ENCODE measurements around the gene TDRD10. TPM values are rescaled to one million over a fixed set of nuclear protein-coding genes. Genes with fewer than 3 reads are reported as not detected.

TDRD10 gene
- total and polyA plus RNA-seq, 2 experiments from 2014 or later = 0.29 TPM; not detected in 1

DNA sequence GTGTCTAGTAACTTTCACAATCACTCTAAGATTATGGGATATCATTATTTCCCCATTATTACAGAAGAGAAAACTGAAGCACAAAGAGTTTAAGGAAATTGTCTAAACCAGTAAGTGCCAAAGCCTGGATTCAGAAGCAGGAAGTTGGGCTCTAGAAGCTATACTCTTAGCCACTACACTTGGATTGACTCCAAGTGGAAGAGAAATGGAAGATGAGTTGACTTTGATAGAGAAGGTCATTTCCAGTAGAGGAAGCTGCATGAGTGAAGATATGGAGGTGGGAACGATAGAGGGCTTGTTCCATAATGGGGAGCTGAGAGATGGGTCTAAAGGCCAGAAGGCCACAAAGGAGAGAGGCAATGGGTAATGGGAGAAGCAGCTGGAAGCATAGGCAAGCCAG lies 11.7 kb upstream of the TDRD10 start:
- H3K36me3 ChIP-seq (ENCODE audit: insufficient read depth) = no peaks in the 10 kb centered on the region
- H3K9me2 ChIP-seq (ENCODE audit: insufficient read depth) = peaks cover 9% of the 10 kb centered on the region; the same call in 1 of the 2 replicates
- H3K79me2 ChIP-seq (replicated peaks; ENCODE audit: insufficient read depth) = no peaks in the 10 kb centered on the region
- no peak overlapping the region for H3K4me3 ChIP-seq
- no peaks in the 10 kb centered on the region for H3F3A ChIP-seq (replicated peaks; ENCODE audit: low read depth)
- no peak for ATAC-seq
- H2AFZ ChIP-seq = no peak overlapping the region
- no peaks in the 10 kb centered on the region for H3K27me3 ChIP-seq (ENCODE audit: insufficient read depth)
- H3K4me3 Mint-ChIP-seq = no peak overlapping the region
- no peak overlapping the region for H3K27ac Mint-ChIP-seq
- DNase-seq (ENCODE audit: low spot score) = no peak
- H3K4me1 Mint-ChIP-seq = peaks cover 12% of the 10 kb centered on the region
- H3K9me3 Mint-ChIP-seq = no peaks in the 10 kb centered on the region
- H3K27ac ChIP-seq (ENCODE audit: low read depth) = no peak overlapping the region
- no peaks in the 10 kb centered on the region for H3K36me3 Mint-ChIP-seq (ENCODE audit: low read depth)
- peaks cover 12% of the 10 kb centered on the region for H3K27me3 Mint-ChIP-seq (ENCODE audit: insufficient read depth, low read depth, poor library complexity)
- H3K4me1 ChIP-seq (ENCODE audit: insufficient read depth) = peaks cover 16% of the 10 kb centered on the region
- H4K20me1 ChIP-seq (replicated peaks; ENCODE audit: insufficient read depth) = no peaks in the 10 kb centered on the region
- H3K4me2 ChIP-seq = no peak overlapping the region
- TF ChIP-seq POLR2AphosphoS5 (IDR thresholded peaks at IDR 0.05; ENCODE audit: low read depth) (no peak), JUNB (IDR thresholded peaks at IDR 0.05; ENCODE audit: unreplicated experiment) (no peak), STAT1 (IDR thresholded peaks at IDR 0.05; ENCODE audit: unreplicated experiment) (no peak), ZNF114 (CRISPR knock-in tag; IDR thresholded peaks at IDR 0.05) (no peak), EZH2 (IDR thresholded peaks at IDR 0.05; ENCODE audit: low read depth, unreplicated experiment) (no peak), ZNF331 (CRISPR knock-in tag; IDR thresholded peaks at IDR 0.05; ENCODE audit: low read depth) (no peak), CREB1 (CRISPR knock-in tag; IDR thresholded peaks at IDR 0.05; ENCODE audit: low read depth) (no peak), EZH2phosphoT487 (IDR thresholded peaks at IDR 0.05; ENCODE audit: unreplicated experiment) (no peak)
- TF ChIP-seq, protein P1, sequence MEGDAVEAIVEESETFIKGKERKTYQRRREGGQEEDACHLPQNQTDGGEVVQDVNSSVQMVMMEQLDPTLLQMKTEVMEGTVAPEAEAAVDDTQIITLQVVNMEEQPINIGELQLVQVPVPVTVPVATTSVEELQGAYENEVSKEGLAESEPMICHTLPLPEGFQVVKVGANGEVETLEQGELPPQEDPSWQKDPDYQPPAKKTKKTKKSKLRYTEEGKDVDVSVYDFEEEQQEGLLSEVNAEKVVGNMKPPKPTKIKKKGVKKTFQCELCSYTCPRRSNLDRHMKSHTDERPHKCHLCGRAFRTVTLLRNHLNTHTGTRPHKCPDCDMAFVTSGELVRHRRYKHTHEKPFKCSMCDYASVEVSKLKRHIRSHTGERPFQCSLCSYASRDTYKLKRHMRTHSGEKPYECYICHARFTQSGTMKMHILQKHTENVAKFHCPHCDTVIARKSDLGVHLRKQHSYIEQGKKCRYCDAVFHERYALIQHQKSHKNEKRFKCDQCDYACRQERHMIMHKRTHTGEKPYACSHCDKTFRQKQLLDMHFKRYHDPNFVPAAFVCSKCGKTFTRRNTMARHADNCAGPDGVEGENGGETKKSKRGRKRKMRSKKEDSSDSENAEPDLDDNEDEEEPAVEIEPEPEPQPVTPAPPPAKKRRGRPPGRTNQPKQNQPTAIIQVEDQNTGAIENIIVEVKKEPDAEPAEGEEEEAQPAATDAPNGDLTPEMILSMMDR (conservative IDR thresholded peaks at IDR 0.05; ENCODE audit: low read depth in 2 of 2) = no peak
- TF ChIP-seq, protein P2, sequence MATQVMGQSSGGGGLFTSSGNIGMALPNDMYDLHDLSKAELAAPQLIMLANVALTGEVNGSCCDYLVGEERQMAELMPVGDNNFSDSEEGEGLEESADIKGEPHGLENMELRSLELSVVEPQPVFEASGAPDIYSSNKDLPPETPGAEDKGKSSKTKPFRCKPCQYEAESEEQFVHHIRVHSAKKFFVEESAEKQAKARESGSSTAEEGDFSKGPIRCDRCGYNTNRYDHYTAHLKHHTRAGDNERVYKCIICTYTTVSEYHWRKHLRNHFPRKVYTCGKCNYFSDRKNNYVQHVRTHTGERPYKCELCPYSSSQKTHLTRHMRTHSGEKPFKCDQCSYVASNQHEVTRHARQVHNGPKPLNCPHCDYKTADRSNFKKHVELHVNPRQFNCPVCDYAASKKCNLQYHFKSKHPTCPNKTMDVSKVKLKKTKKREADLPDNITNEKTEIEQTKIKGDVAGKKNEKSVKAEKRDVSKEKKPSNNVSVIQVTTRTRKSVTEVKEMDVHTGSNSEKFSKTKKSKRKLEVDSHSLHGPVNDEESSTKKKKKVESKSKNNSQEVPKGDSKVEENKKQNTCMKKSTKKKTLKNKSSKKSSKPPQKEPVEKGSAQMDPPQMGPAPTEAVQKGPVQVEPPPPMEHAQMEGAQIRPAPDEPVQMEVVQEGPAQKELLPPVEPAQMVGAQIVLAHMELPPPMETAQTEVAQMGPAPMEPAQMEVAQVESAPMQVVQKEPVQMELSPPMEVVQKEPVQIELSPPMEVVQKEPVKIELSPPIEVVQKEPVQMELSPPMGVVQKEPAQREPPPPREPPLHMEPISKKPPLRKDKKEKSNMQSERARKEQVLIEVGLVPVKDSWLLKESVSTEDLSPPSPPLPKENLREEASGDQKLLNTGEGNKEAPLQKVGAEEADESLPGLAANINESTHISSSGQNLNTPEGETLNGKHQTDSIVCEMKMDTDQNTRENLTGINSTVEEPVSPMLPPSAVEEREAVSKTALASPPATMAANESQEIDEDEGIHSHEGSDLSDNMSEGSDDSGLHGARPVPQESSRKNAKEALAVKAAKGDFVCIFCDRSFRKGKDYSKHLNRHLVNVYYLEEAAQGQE (IDR thresholded peaks at IDR 0.05; ENCODE audit: unreplicated experiment) = no peak
- TF ChIP-seq, protein P3, sequence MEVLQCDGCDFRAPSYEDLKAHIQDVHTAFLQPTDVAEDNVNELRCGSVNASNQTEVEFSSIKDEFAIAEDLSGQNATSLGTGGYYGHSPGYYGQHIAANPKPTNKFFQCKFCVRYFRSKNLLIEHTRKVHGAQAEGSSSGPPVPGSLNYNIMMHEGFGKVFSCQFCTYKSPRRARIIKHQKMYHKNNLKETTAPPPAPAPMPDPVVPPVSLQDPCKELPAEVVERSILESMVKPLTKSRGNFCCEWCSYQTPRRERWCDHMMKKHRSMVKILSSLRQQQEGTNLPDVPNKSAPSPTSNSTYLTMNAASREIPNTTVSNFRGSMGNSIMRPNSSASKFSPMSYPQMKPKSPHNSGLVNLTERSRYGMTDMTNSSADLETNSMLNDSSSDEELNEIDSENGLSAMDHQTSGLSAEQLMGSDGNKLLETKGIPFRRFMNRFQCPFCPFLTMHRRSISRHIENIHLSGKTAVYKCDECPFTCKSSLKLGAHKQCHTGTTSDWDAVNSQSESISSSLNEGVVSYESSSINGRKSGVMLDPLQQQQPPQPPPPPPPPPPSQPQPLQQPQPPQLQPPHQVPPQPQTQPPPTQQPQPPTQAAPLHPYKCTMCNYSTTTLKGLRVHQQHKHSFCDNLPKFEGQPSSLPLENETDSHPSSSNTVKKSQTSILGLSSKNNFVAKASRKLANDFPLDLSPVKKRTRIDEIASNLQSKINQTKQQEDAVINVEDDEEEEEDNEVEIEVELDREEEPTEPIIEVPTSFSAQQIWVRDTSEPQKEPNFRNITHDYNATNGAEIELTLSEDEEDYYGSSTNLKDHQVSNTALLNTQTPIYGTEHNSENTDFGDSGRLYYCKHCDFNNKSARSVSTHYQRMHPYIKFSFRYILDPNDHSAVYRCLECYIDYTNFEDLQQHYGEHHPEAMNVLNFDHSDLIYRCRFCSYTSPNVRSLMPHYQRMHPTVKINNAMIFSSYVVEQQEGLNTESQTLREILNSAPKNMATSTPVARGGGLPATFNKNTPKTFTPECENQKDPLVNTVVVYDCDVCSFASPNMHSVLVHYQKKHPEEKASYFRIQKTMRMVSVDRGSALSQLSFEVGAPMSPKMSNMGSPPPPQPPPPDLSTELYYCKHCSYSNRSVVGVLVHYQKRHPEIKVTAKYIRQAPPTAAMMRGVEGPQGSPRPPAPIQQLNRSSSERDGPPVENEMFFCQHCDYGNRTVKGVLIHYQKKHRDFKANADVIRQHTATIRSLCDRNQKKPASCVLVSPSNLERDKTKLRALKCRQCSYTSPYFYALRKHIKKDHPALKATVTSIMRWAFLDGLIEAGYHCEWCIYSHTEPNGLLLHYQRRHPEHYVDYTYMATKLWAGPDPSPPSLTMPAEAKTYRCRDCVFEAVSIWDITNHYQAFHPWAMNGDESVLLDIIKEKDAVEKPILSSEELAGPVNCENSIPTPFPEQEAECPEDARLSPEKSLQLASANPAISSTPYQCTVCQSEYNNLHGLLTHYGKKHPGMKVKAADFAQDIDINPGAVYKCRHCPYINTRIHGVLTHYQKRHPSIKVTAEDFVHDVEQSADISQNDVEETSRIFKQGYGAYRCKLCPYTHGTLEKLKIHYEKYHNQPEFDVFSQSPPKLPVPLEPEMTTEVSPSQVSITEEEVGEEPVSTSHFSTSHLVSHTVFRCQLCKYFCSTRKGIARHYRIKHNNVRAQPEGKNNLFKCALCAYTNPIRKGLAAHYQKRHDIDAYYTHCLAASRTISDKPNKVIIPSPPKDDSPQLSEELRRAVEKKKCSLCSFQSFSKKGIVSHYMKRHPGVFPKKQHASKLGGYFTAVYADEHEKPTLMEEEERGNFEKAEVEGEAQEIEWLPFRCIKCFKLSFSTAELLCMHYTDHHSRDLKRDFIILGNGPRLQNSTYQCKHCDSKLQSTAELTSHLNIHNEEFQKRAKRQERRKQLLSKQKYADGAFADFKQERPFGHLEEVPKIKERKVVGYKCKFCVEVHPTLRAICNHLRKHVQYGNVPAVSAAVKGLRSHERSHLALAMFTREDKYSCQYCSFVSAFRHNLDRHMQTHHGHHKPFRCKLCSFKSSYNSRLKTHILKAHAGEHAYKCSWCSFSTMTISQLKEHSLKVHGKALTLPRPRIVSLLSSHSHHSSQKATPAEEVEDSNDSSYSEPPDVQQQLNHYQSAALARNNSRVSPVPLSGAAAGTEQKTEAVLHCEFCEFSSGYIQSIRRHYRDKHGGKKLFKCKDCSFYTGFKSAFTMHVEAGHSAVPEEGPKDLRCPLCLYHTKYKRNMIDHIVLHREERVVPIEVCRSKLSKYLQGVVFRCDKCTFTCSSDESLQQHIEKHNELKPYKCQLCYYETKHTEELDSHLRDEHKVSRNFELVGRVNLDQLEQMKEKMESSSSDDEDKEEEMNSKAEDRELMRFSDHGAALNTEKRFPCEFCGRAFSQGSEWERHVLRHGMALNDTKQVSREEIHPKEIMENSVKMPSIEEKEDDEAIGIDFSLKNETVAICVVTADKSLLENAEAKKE (CRISPR knock-in tag; IDR thresholded peaks at IDR 0.05) = no peak
- TF ChIP-seq, protein P4, sequence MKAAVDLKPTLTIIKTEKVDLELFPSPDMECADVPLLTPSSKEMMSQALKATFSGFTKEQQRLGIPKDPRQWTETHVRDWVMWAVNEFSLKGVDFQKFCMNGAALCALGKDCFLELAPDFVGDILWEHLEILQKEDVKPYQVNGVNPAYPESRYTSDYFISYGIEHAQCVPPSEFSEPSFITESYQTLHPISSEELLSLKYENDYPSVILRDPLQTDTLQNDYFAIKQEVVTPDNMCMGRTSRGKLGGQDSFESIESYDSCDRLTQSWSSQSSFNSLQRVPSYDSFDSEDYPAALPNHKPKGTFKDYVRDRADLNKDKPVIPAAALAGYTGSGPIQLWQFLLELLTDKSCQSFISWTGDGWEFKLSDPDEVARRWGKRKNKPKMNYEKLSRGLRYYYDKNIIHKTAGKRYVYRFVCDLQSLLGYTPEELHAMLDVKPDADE (IDR thresholded peaks at IDR 0.05) = no peak

Measured in GM23338 (cell line).